ENCODE results near the gene AHNAK.

GRCh38 chr11:62559204-62559603 is 12.6 kb upstream of the AHNAK start:
- TF ChIP-seq CTCF (conservative IDR thresholded peaks at IDR 0.05; ENCODE audit: low read length), result no peak
- no peak for TF ChIP-seq EZH2phosphoT487 (IDR thresholded peaks at IDR 0.05; ENCODE audit: borderline replicate concordance, low read depth, low read length)

All from OCI-LY7 (cell line).